Bronchial epithelial cell (primary cell): ENCODE measurements around the gene PLK1. TPM values are rescaled to one million over a fixed set of nuclear protein-coding genes. Genes with fewer than 3 reads are reported as not detected.
A peak's percentile ranks its signal among the peaks of the same experiment; 100 is the strongest.

Experiments
- DNase-seq: peaks from one replicate; pipeline ENCODE4 v3.0.0-alpha.2; 2010; ENCODE audit warnings: low read depth
- FAIRE-seq: peaks from 2 replicates; lab custom pipeline; 2011; peaks lifted over from hg19 to GRCh38; lab: Jason Lieb, UNC
- H3K27me3 ChIP-seq: 2 replicates; pipeline ENCODE4 v1.5.1; 2011; ENCODE audit warnings: low read length; ENCODE audit not compliant: control insufficient read depth, insufficient read depth
- H3K36me3 ChIP-seq: 2 replicates; pipeline ENCODE4 v1.5.1; 2011; ENCODE audit warnings: low read length; ENCODE audit not compliant: control insufficient read depth, insufficient read depth
- H3K4me3 ChIP-seq: 2 replicates; pipeline ENCODE4 v1.5.1; 2011; ENCODE audit warnings: mild to moderate bottlenecking, low read depth, low read length, control low read depth
- total RNA-seq: library from RNA; depleted of rRNA; stranded (reverse); fragments of >200 nt; gene quantifications from 2 replicates; pipeline ENCODE4 v1.2.1, GENCODE V29; 2014
- TF ChIP-seq, protein P1 (sequence below): IDR thresholded peaks from 2 replicates; pipeline ENCODE4 v1.5.1; 2011; ENCODE audit warnings: mild to moderate bottlenecking, moderate library complexity, low read length, control low read depth, inconsistent platforms; ENCODE audit not compliant: insufficient read depth, severe bottlenecking

The PLK1 gene
- total RNA-seq, 1 donor from 2014 or later = 1.3 TPM

DNA sequence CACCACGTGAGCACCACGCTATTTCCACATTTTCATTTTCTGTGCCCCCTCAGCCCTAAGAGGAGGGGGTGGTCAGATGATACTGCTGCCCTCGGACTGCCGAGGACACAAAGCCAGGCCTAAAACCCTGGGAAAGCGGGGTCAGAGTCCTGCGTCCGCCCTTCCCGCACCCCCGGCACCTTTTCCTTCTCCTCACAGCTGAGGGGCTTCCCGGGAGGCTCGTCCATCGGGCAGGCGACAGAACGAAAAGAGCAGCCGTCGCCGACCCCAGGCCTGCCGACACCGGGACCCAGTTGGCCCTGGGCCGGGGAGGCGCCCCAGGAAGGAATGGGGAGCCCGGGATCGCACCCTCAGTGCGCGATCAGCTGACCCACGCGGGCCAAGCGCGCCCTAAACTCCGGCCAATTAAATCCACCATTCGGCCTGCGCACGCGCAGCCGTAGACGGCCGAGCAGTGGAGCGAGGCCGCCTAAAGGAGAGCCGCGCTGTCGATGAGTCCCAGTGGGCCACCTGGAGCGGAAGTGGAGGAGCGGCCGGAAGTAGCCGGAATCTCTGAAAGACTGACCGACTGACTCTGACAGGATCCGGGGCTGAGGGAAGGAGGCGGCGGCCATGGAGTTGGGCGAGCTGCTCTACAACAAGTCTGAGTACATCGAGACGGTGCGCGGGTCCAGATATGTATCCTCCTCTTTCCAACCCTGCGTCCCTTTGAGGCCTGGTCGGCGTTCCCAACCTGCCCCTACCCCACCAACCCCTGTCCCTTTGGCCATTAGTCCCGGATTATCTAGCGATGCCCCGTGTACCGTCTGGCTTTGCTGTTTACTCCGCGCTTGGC lies 37.5 kb upstream of the PLK1 start, which contains the start of the genes DCTN5 and PALB2:
DCTN5 (plus strand) TSS at position 536 of the 835 bp plus-strand sequence; CDS start at position 613, 77 bp downstream.
PALB2 (minus strand) TSS at position 380 of the 835 bp plus-strand sequence; CDS start at position 227, 153 bp downstream.
- TF ChIP-seq, protein P1, sequence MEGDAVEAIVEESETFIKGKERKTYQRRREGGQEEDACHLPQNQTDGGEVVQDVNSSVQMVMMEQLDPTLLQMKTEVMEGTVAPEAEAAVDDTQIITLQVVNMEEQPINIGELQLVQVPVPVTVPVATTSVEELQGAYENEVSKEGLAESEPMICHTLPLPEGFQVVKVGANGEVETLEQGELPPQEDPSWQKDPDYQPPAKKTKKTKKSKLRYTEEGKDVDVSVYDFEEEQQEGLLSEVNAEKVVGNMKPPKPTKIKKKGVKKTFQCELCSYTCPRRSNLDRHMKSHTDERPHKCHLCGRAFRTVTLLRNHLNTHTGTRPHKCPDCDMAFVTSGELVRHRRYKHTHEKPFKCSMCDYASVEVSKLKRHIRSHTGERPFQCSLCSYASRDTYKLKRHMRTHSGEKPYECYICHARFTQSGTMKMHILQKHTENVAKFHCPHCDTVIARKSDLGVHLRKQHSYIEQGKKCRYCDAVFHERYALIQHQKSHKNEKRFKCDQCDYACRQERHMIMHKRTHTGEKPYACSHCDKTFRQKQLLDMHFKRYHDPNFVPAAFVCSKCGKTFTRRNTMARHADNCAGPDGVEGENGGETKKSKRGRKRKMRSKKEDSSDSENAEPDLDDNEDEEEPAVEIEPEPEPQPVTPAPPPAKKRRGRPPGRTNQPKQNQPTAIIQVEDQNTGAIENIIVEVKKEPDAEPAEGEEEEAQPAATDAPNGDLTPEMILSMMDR = no peak
- DNase-seq (peak; percentile 89), FAIRE-seq (no peak)
- Histone ChIP-seq H3K4me3 (peak within 1 kb of the TSS; percentile 96), H3K27me3 (no peaks in the 10 kb centered on the region), H3K36me3 (peaks cover 7% of the 10 kb centered on the region)

DNA sequence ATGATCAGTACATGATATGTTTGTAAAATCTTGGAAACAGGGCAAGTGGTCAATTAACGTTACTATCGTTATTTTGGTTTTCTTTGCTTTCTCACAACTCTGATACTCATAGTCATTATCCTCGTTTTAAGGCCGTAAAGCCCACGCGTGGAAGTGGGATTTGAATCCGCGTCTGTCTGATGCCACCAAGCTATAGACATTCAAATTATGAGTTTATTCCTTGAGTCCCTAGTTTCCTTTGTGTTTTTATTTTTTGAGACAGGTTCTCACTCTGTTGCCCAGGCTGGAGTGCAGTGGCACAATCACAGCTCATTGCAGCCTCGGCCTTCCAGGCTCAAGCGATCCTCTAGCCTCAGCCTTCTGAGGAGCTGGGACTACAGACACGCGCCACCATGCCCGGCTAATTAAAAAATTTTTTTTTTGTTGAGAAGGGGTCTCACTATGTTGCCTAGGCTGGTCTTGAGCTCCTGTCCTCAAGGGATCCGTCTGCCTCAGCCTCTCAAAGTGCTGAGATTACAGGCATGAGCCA lies 36.4 kb upstream of the PLK1 start:
- DNase-seq = no peak
- Histone ChIP-seq H3K36me3 (peaks cover 8% of the 10 kb centered on the region), H3K27me3 (no peaks in the 10 kb centered on the region), H3K4me3 (peak overlapping the region; percentile 96)
- TF ChIP-seq, protein P1 = no peak
- FAIRE-seq = no peak

DNA sequence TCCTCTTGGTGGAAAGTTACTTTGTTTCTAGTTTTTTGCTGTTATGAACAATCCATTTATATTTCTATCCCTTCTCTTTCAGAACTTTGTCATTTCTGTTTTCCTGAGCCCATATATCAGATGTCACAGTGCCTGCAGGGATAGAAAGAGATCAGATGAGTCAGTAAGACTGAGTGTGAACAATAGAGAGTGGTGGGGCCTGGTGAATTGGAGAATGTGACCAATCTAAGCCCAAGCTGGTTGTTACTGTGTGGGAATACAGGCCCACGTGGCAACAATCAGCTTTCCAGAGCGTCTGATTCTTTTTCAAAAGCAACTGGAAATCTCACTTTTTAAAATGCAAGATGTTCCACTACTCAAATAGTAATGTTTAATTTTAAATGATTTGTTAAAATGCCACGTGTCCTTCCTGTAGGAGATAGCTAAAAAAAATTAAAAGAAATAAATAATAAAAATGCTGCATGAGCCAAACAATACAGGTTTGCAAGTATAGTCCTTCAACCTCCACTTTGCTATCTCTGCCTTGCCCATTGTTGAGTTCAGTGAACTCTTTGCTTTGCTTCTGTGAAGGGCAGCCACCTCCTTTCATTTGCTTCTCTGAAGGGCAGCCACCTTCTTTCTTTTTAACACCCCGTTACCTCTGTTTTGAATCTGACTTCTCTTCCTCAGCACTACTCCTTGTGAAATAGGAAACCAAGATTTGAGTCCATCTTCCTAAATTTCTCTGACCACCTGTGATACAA lies 27.8 kb upstream of the PLK1 start:
- TF ChIP-seq, protein P1 = no peak
- DNase-seq = peak; percentile 16
- no peak for FAIRE-seq
- no peak overlapping the region for H3K4me3 ChIP-seq
- no peaks in the 10 kb centered on the region for H3K27me3 ChIP-seq
- peaks cover 3% of the 10 kb centered on the region for H3K36me3 ChIP-seq

DNA sequence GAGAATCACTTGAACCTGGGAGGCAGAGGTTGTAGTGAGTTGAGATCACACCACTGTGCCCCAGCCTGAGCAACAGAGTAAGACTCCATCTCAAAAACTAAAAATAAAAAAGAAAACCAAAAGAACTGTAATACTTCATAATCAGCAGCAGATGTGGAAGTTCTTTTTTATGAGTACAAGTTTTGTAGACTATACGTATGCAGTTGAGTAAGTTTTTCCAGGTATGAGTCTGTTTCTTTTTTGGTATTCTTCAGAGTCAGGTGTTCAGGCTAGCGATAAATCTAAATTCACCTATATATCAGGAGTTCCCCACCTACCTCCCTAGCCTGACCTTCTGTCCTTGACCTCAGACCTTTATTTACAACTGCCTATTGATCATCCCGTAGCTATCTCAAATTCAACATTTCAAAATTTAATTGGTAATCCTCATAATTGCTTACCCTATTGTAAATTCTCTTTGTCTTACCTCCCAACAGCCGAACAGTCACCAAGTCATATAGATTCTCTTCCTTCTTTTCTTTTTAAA lies 26.7 kb upstream of the PLK1 start:
- no peak for DNase-seq
- TF ChIP-seq, protein P1 = no peak
- Histone ChIP-seq H3K27me3 (no peaks in the 10 kb centered on the region), H3K4me3 (no peak overlapping the region), H3K36me3 (peaks cover 3% of the 10 kb centered on the region)
- FAIRE-seq = no peak

DNA sequence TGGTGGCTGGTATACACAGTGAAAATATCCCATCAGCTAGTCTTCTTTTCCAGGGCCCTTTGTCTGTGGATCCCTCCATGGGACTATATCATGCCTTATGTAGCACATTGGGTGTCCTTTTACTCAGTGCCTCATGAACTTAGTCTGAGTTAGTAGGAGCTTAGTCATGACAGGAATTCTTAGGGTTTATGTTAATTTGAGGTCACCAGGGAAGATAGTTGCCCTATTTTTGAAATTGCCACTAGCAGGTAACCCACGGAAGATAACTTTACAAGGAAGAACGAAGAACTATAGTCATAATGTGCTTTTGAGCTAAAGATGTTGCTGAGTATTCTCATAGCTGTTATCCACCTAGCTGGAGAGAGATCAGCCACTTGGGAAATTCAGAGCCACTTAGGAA lies 14.8 kb upstream of the PLK1 start:
- no peak overlapping the region for H3K4me3 ChIP-seq
- H3K27me3 ChIP-seq = no peaks in the 10 kb centered on the region
- TF ChIP-seq, protein P1 = no peak
- FAIRE-seq = no peak
- peaks cover 20% of the 10 kb centered on the region for H3K36me3 ChIP-seq
- DNase-seq = no peak
